Measurements from ENCODE around the gene TP73.

GRCh38 chr1:3733883-3734589 is 81.7 kb downstream of the TP73 start:
- TF ChIP-seq, protein P1, sequence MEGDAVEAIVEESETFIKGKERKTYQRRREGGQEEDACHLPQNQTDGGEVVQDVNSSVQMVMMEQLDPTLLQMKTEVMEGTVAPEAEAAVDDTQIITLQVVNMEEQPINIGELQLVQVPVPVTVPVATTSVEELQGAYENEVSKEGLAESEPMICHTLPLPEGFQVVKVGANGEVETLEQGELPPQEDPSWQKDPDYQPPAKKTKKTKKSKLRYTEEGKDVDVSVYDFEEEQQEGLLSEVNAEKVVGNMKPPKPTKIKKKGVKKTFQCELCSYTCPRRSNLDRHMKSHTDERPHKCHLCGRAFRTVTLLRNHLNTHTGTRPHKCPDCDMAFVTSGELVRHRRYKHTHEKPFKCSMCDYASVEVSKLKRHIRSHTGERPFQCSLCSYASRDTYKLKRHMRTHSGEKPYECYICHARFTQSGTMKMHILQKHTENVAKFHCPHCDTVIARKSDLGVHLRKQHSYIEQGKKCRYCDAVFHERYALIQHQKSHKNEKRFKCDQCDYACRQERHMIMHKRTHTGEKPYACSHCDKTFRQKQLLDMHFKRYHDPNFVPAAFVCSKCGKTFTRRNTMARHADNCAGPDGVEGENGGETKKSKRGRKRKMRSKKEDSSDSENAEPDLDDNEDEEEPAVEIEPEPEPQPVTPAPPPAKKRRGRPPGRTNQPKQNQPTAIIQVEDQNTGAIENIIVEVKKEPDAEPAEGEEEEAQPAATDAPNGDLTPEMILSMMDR (conservative IDR thresholded peaks at IDR 0.05; ENCODE audit: low read depth, low read length), result no peak
- no peak for TF ChIP-seq EZH2 (IDR thresholded peaks at IDR 0.05; ENCODE audit: borderline replicate concordance, low read depth, low read length, poor library complexity, severe bottlenecking)

Data from A673 (cell line).